GM13977 (cell line): ENCODE results near the gene DHRS12.

Experiments used
- DNase-seq: peaks from one replicate; pipeline ENCODE4 v3.0.0; 2012; ENCODE audit warnings: low spot score
- CTCF ChIP-seq: IDR thresholded peaks from 2 replicates; pipeline ENCODE4 v1.5.1; 2012; ENCODE audit warnings: mild to moderate bottlenecking, control low read depth; ENCODE audit not compliant: insufficient read depth; ENCODE audit errors: extremely low read depth, missing control alignments
- in situ Hi-C: fragments of 300-500 bp; cut with MboI; formaldehyde crosslinking; loops from one replicate; pipeline ENCODE4 v1.12.0; 2022; ENCODE audit warnings: low sequenced_read_pairs, low pct_unique_long_range_greater_than_20kb, mixed read lengths, inconsistent platforms; ENCODE audit not compliant: unreplicated experiment

Gene DHRS12

GRCh38 chr13:51837016-51837415 lies 33.1 kb upstream of the DHRS12 start:
- in situ Hi-C loops = no loop called here
- TF ChIP-seq CTCF = no peak
- DNase-seq = no peak

GRCh38 chr13:51834581-51835171 lies 30.7 kb upstream of the DHRS12 start:
- DNase-seq = no peak
- in situ Hi-C loops = no loop called here
- no peak for TF ChIP-seq CTCF

- DNase-seq = no peak
- in situ Hi-C loops = no loop called here
- TF ChIP-seq CTCF = no peak
Observed at GRCh38 chr13:51833980-51834379, 30.0 kb upstream of the DHRS12 start.

GRCh38 chr13:51832471-51833152 lies 28.6 kb upstream of the DHRS12 start:
- TF ChIP-seq CTCF = peak; percentile 54
- peak; percentile 62 for DNase-seq
- in situ Hi-C loops = no loop called here

GRCh38 chr13:51831519-51831918 lies 27.6 kb upstream of the DHRS12 start:
- DNase-seq = no peak
- TF ChIP-seq CTCF = no peak
- in situ Hi-C loops = no loop called here

GRCh38 chr13:51829568-51829899 lies 25.6 kb upstream of the DHRS12 start:
- DNase-seq = no peak
- in situ Hi-C loops = no loop called here
- no peak for TF ChIP-seq CTCF
